Lower leg skin (tissue), 3 donors: Measurements from ENCODE around the gene QRICH1.

ENCODE experiments used
- POLR2A ChIP-seq, 2 donors: fragments of 450-650 bp; IDR thresholded peaks; one replicate each; pipeline ENCODE4 v1.6.1; 2016 to 2017; ENCODE audit warnings: antibody characterized with exemption in 2 of 2, mild to moderate bottlenecking in 1 of 2, moderate library complexity in 1 of 2
- TF ChIP-seq, protein P1 (sequence below), 3 donors: fragments of 450-650 bp; IDR thresholded peaks; one replicate each; pipeline ENCODE4 v1.5.1; 2016; ENCODE audit warnings: antibody characterized with exemption in 3 of 3, mild to moderate bottlenecking in 3 of 3, moderate library complexity in 2 of 3

DNA sequence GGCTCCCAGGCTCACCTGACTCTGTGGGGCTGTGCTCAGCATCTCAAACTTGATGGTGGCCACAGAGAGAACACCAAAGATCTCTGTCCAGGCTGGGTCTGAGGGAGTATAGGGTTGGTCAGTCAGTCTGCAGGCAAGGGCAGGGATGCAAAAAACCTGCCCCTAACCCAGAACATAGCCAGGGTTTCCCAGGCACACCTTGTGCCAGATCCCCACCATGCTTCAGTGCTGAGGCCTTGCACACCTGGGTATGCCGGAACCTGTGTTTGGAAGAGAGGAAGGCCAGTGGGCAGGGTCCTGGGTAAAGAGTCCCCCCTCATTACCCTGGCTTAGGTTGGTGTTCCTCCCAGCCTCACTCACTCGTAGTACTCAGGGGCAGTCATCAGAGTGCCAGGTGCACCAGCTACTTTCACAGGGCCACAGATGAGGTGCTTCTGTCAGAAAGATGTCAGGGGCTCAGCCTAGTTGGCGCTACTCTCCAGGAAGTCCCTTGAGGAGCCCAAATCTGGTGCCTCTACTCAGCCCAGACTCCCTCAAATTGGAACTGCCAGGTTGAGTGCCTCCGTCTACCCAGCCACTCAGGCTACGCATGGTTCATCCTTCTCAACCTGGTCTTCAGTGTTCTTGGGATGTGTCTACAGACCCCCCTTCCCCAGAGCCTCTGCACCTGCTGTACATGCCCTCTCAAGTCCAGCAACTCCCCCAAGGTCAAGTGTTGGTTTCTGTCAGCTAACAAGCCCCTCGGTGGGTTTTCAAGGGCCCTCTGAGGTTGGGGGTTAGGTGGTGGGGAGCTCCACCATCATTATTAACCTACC, 77.2 kb downstream of the QRICH1 start:
- TF ChIP-seq, protein P1, sequence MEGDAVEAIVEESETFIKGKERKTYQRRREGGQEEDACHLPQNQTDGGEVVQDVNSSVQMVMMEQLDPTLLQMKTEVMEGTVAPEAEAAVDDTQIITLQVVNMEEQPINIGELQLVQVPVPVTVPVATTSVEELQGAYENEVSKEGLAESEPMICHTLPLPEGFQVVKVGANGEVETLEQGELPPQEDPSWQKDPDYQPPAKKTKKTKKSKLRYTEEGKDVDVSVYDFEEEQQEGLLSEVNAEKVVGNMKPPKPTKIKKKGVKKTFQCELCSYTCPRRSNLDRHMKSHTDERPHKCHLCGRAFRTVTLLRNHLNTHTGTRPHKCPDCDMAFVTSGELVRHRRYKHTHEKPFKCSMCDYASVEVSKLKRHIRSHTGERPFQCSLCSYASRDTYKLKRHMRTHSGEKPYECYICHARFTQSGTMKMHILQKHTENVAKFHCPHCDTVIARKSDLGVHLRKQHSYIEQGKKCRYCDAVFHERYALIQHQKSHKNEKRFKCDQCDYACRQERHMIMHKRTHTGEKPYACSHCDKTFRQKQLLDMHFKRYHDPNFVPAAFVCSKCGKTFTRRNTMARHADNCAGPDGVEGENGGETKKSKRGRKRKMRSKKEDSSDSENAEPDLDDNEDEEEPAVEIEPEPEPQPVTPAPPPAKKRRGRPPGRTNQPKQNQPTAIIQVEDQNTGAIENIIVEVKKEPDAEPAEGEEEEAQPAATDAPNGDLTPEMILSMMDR (IDR thresholded peaks at IDR 0.05), result no peak
- TF ChIP-seq POLR2A (IDR thresholded peaks at IDR 0.05), result no peak
